ENCODE measurements around the gene HGF. TPM values are rescaled to one million over a fixed set of nuclear protein-coding genes. Genes with fewer than 3 reads are reported as not detected.

The HGF gene
- total and polyA plus RNA-seq, 2 of the 8 experiments (the other 6 are each of a cell fraction or from before 2014, with no cell fraction given): 0.05 to 0.60 TPM

DNA sequence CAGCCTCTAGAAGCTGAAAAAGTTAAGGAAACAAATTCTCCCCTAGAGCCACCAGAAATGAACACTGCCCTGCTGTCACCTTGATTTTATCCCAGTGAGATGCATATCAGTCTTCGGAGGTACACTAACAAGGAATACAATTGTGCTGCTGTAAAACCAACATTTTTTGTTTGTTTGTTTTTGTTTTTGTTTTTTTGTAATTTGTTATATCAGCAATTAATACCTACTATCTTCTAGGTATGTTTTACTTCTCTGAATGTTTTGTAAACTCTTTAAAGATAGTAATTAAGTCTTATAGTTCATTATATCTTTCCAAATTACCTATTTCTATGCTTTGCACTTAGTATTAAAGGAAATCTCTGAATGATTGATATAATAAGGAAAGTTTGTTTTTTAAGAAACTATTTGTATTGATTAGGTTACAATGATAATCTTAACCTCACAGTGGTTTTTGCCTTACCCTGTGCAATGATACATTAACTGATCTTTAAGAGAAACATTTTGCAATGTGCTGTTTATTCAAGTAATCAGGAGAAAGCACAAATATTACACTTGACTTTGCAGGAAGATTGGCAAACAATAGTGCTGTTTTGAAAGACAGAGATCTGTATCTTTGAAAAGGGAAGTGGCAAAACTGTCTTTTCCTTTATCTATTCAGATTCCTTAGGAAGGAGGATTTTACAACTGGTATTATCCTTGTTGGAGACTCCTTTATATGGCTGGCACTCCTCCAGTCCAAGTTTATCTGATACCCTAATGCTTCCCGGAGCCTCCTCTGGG lies 11.3 kb upstream of the HGF start:
- no peaks in the 10 kb centered on the region for H3K4me1 ChIP-seq (replicated peaks in 1 of 4; ENCODE audit: control insufficient read depth in 3 of 4, insufficient read depth in 4 of 4, low read length in 3 of 4)
- no peak overlapping the region for H2BK20ac ChIP-seq (ENCODE audit: low read length)
- H3K23ac ChIP-seq (ENCODE audit: insufficient read length): no peak overlapping the region
- H4K5ac ChIP-seq (ENCODE audit: insufficient read length, low read depth, low read length): no peak overlapping the region
- H3K23me2 ChIP-seq (ENCODE audit: low read depth, low read length): no peaks in the 10 kb centered on the region
- no peaks in the 10 kb centered on the region for H3K79me1 ChIP-seq (ENCODE audit: low read depth, low read length)
- H3K79me2 ChIP-seq (ENCODE audit: control insufficient read depth in 1 of 2, insufficient read depth in 2 of 2, low read length in 2 of 2): no peaks in the 10 kb centered on the region
- no peak overlapping the region for H3K4me2 ChIP-seq (ENCODE audit: insufficient read depth in 1 of 2, low read depth in 2 of 2, low read length in 2 of 2)
- H3K9me3 ChIP-seq (ENCODE audit: insufficient read depth in 2 of 2, low read depth in 1 of 2, low read length in 1 of 2): no peaks in the 10 kb centered on the region
- H2BK120ac ChIP-seq (replicated peaks; ENCODE audit: low read depth, low read length): no peak overlapping the region
- no peak overlapping the region for H2BK5ac ChIP-seq (ENCODE audit: low read depth, low read length)
- no peaks in the 10 kb centered on the region for H3K27me3 ChIP-seq (replicated peaks in 1 of 4; ENCODE audit: control insufficient read depth in 3 of 4, extremely low read depth in 1 of 4, insufficient read depth in 3 of 4, low read length in 3 of 4)
- no peak overlapping the region for H2AFZ ChIP-seq (ENCODE audit: low read length)
- ChIA-PET CTCF (ENCODE audit: partially characterized antibody) (no interaction called here), POLR2A (ENCODE audit: partially characterized antibody) (no interaction called here)
- H3K4ac ChIP-seq (replicated peaks; ENCODE audit: insufficient read length, low read depth, low read length): no peak overlapping the region
- H4K8ac ChIP-seq (ENCODE audit: extremely low read depth, insufficient read depth, low read length): no peak overlapping the region
- no peaks in the 10 kb centered on the region for H4K20me1 ChIP-seq (replicated peaks in 1 of 2; ENCODE audit: control insufficient read depth in 1 of 2, insufficient read depth in 2 of 2, low read length in 2 of 2)
- H2BK15ac ChIP-seq (ENCODE audit: low read length): no peak overlapping the region
- no peak overlapping the region for H4K91ac ChIP-seq (replicated peaks; ENCODE audit: insufficient read length, low read length)
- no peak overlapping the region for H2BK12ac ChIP-seq (ENCODE audit: low read depth, low read length)
- H3K14ac ChIP-seq (ENCODE audit: insufficient read length): no peak overlapping the region
- H3K36me3 ChIP-seq (ENCODE audit: control insufficient read depth in 2 of 4, insufficient read depth in 4 of 4, low read length in 3 of 4): no peaks in the 10 kb centered on the region
- no peak overlapping the region for H3K18ac ChIP-seq (ENCODE audit: extremely low read depth, low read length)
- DNase-seq (ENCODE audit: low read depth in 1 of 2, low spot score in 2 of 2) (no peak), FAIRE-seq (no peak)
- no peak overlapping the region for H3K4me3 ChIP-seq (ENCODE audit: extremely low read depth in 1 of 4, insufficient read depth in 2 of 4, low read depth in 3 of 4, low read length in 4 of 4)
- H3K56ac ChIP-seq (replicated peaks; ENCODE audit: insufficient read length, low read depth, low read length): no peak overlapping the region
- WGBS, 2 experiments (ENCODE audit: extremely low coverage in 1 of 2, insufficient coverage in 1 of 2, insufficient read length in 1 of 2, insufficient replicate concordance in 2 of 2, low coverage in 1 of 2, low lambda C conversion rate in 2 of 2, missing lambda C conversion rate in 1 of 2): 90% methylated on average over 2 of the region's 2 CpGs; no CpG with 5 or more reads in 1 of the 2 experiments
- no peak overlapping the region for H3K9ac ChIP-seq (replicated peaks in 1 of 4; ENCODE audit: extremely low read depth in 1 of 4, low read depth in 3 of 4, low read length in 3 of 4)
- H2AK5ac ChIP-seq (ENCODE audit: low read depth, low read length): no peak overlapping the region
- TF ChIP-seq, protein P1, sequence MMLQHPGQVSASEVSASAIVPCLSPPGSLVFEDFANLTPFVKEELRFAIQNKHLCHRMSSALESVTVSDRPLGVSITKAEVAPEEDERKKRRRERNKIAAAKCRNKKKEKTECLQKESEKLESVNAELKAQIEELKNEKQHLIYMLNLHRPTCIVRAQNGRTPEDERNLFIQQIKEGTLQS (IDR thresholded peaks at IDR 0.05; ENCODE audit: insufficient read depth, low read depth, low read length): no peak
- TF ChIP-seq KDM1A (IDR thresholded peaks at IDR 0.05; ENCODE audit: borderline replicate concordance, low read length) (no peak), EZH2 (IDR thresholded peaks at IDR 0.05; ENCODE audit: low read depth, low read length, severe bottlenecking) (no peak), BACH1 (IDR thresholded peaks at IDR 0.05; ENCODE audit: low read length) (no peak), SAP30 (IDR thresholded peaks at IDR 0.05; ENCODE audit: insufficient read depth, insufficient replicate concordance, low read length) (no peak), SIN3A (conservative IDR thresholded peaks at IDR 0.05 in 1 of 2, IDR thresholded peaks at IDR 0.05 in 1 of 2; ENCODE audit: low read depth in 1 of 2, low read length in 2 of 2) (no peak), KDM5A (IDR thresholded peaks at IDR 0.05; ENCODE audit: low read length) (no peak), TEAD4 (IDR thresholded peaks at IDR 0.05; ENCODE audit: low read depth, low read length) (no peak)
- no peak overlapping the region for H3K27ac ChIP-seq (ENCODE audit: low read depth, low read length)
